Stimulated activated CD4-positive, alpha-beta T cell treated with anti-CD3 and anti-CD28 coated beads, TNF-alpha, amount 100 ng/mL, for 4 hours (primary cell): ENCODE measurements around the gene DYNLT5.
A peak's percentile ranks its signal among the peaks of the same experiment; 100 is the strongest.
"Not testable (repeated sequence)": the region's sequence is repeated elsewhere in the genome, so short reads cannot be mapped to it uniquely, and the experiment has no call there.

Experiments
- DNase-seq, 3 experiments: peaks; one replicate each; pipeline ENCODE4 v3.0.0-alpha.2; 2020; ENCODE audit warnings: low read depth in 3 of 3

The DYNLT5 gene

DNA sequence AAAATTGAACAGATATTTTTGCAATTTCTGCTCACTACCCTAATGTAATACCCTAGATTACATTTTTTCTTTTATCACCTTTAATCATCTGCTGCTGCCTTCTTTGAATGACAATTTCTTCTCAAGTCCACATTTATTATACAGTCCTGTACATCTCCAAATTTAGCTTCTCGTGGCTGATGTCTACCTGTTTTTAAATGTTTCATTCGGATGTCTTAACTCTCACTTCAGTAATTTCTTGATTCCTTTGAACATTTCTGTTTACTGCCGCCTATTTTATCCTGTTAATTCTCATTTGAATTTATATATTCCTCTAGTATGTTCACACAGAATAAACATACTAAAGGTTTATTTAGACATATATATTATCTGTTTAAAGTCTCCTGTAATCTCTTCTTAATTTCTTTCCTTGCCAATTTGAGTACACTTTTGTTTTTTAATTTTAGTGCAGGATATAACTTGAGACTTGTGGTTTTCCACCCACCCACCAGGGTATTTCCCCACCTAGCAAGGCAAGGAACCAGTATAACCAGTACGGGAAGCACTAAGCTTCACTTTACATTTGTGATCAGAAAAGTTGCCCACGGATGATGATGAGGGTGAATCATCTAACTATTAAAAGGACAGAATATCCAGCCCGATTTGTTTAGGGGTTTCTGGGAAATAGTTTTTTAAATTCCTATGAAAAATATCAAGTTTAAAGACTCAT lies 36.1 kb downstream of the DYNLT5 start:
- DNase-seq: peak in 2 of 3 experiments; percentile 30 to 56

DNA sequence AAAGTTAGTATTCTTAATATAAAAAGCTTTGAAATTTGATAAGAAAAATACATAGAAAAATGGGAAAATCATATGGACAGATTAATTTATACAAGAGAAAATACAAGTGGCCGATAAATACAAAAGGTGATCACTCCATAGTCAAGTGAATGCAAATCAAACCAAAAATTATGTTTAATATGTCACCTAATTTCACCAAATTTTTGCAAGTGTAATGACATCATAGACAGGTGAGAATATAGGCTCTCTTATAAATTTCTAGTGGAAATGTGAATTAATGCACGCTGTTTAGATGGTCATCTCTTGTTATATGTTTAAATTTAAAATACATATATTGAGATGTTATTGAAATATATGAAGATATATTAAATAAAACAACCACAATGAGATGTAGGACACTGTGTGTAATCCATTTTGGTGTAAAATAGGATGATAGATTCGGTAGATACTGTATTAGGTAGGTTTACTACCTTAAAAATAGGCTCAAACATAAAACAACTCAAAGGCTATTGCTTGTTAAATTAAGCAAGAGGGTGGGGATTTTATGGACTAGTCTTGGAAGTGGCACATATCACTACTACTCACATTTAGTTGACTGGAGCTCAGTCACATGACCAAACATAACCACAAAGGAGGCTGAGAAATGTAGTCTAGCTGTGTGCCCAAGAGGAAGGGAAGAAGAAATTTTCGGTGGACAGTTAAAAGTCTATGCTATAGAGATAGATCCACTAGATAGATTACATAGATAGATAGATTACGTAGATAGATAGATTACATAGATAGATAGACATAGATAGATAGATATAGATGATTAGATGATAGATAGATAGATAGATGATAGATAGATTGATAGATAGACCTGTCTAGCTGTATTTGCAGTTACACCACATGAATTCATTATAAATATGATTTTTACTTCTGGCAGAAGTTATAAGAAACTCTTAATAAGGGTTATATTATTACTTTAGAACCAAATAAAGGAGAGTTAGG lies 39.7 kb downstream of the DYNLT5 start:
- no peak for DNase-seq

DNA sequence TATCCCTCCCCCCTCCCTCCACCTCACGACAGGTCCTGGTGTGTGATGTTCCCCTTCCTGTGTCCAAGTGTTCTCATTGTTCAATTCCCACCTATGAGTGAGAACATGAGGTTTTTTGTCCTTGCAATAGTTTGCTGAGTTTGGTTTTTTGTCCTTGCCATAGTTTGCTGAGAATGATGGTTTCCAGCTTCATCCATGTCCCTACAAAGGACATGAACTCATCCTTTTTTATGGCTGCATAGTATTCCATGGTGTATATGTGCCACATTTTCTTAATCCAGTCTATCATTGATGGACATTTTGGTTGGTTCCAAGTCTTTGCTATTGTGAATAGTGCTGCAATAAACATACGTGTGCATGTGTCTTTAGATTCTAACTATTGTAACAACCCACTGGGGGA lies 43.6 kb downstream of the DYNLT5 start:
- not testable (repeated sequence) for DNase-seq

- DNase-seq: no peak
These were observed 57.0 kb downstream of the DYNLT5 start for GRCh38 chr1:66809245-66809644.

DNA sequence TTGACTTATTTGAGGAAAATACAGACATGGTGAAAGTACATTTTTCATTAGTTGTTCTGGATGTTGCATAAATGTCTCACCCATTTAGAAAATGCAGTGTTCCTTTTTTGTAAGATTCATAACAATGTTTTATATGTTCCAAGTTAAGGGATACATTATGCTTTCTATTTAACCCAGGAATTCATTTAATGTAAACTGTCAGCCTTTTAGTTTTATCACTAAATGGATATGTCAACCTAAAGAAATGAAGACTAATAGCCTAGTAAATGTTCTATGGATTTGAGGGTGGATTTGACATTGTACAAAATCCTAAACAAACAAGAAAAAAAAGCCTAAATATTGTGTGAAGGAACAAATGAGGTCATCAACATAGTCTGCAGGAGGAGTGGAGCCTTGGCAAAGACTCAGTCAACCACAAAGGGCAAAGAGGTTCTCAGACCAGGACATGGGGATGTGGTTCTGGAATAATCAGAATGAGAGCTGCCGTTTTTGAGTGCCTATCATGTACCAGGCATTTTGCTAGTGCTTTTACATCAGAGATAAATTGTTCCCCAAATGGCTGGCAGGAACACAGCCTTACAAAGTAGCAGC lies 57.6 kb downstream of the DYNLT5 start:
- DNase-seq: no peak

GRCh38 chr1:66824771-66825170 lies 72.5 kb downstream of the DYNLT5 start:
- no peak for DNase-seq
